Endothelial cell of umbilical vein (primary cell): ENCODE measurements around the gene MID1. TPM values are rescaled to one million over a fixed set of nuclear protein-coding genes. Genes with fewer than 3 reads are reported as not detected.

Experiments used
- BruUV-seq: library from RNA; stranded (reverse); fragments of 400-500 nt; replicated peaks from 2 replicates; lab custom pipeline; 2021; lab: Mats Ljungman, UMichigan
- CTCF ChIA-PET: fragments of 300-600, 350-600 bp; sonication (Branson Sonifier 250); formaldehyde crosslinking; loops from one replicate; lab custom pipeline; 2021; ENCODE audit warnings: antibody characterized with exemption, inconsistent platforms; lab: Charles Lee
- POLR2A ChIA-PET: fragments of 300-600, 350-600 bp; sonication (Branson Sonifier 250); formaldehyde crosslinking; loops from one replicate; lab custom pipeline; 2021; ENCODE audit warnings: antibody characterized with exemption, inconsistent platforms; lab: Charles Lee
- DNase-seq: peaks from one replicate; pipeline ENCODE4 v3.0.0-alpha.2; 2011; ENCODE audit warnings: low read depth, low spot score
- FAIRE-seq: peaks from 2 replicates; lab custom pipeline; 2011; peaks lifted over from hg19 to GRCh38; lab: Jason Lieb, UNC
- H2AFZ ChIP-seq: 2 replicates; pipeline ENCODE4 v1.6.0; 2012; ENCODE audit warnings: low read depth, low read length, control low read depth, inconsistent platforms
- H3K27ac ChIP-seq: 2 replicates; pipeline ENCODE4 v1.5.1; 2011; ENCODE audit warnings: low read depth, mild to moderate bottlenecking, control low read depth, low read length, moderate library complexity; ENCODE audit not compliant: insufficient read depth
- H3K27me3 ChIP-seq, 2 experiments: 2 replicates each; pipeline versions ENCODE4 v1.6.0 to v1.6.1; 2011; ENCODE audit warnings: low read length in 2 of 2, mixed read lengths in 1 of 2; ENCODE audit not compliant: control insufficient read depth in 2 of 2, insufficient read depth in 2 of 2
- H3K36me3 ChIP-seq, 2 experiments: 2 replicates in 1 of 2; 3 replicates in 1 of 2; pipeline ENCODE4 v1.5.1; 2011; ENCODE audit warnings: low read length in 2 of 2, mild to moderate bottlenecking in 1 of 2, moderate library complexity in 1 of 2; ENCODE audit not compliant: control insufficient read depth in 2 of 2, insufficient read depth in 2 of 2; ENCODE audit errors: extremely low read depth in 1 of 2
- H3K4me1 ChIP-seq: 3 replicates; pipeline ENCODE4 v1.5.1; 2011; ENCODE audit warnings: mild to moderate bottlenecking, low read length; ENCODE audit not compliant: control insufficient read depth, insufficient read depth; ENCODE audit errors: extremely low read depth
- H3K4me2 ChIP-seq: 2 replicates; pipeline ENCODE4 v1.6.1; 2011; ENCODE audit warnings: low read length, control low read depth, mixed read lengths; ENCODE audit not compliant: insufficient read depth
- H3K4me3 ChIP-seq, 3 experiments: fragments of 200-600 bp in 1 of 3; sonication (generic), shearing (Covaris generic) in 1 of 3; replicated peaks in 1 of 3; 2 replicates each; pipeline ENCODE4 v1.5.1; 2011 to 2016; ENCODE audit warnings: control low read depth in 3 of 3, low read length in 3 of 3, mild to moderate bottlenecking in 2 of 3, inconsistent platforms in 1 of 3, low read depth in 1 of 3, moderate library complexity in 1 of 3; ENCODE audit not compliant: insufficient read depth in 1 of 3
- H3K79me2 ChIP-seq: 2 replicates; pipeline ENCODE4 v1.6.0; 2012; ENCODE audit warnings: low read length, inconsistent platforms; ENCODE audit not compliant: control insufficient read depth, insufficient read depth
- H3K9ac ChIP-seq: replicated peaks from 2 replicates; pipeline ENCODE3; 2011; ENCODE audit warnings: low read length, control low read depth; ENCODE audit not compliant: insufficient read depth; ENCODE audit errors: extremely low read depth
- H3K9me1 ChIP-seq: replicated peaks from 3 replicates; pipeline ENCODE4 v1.6.0; 2011; ENCODE audit warnings: mild to moderate bottlenecking, low read length; ENCODE audit not compliant: control insufficient read depth, insufficient read depth; ENCODE audit errors: extremely low read depth
- H3K9me3 ChIP-seq: replicated peaks from 2 replicates; pipeline ENCODE4 v1.5.1; 2012; ENCODE audit warnings: low read length, inconsistent platforms; ENCODE audit not compliant: control insufficient read depth, insufficient read depth
- H4K20me1 ChIP-seq: replicated peaks from 2 replicates; pipeline ENCODE3; 2011; ENCODE audit warnings: mild to moderate bottlenecking, low read length; ENCODE audit not compliant: control insufficient read depth, insufficient read depth; ENCODE audit errors: extremely low read depth
- EZH2 ChIP-seq: IDR thresholded peaks from 2 replicates; pipeline ENCODE4 v1.6.1; 2012; ENCODE audit warnings: borderline replicate concordance, low read depth, mild to moderate bottlenecking, moderate library complexity, low read length, inconsistent platforms; ENCODE audit not compliant: severe bottlenecking
- FOS ChIP-seq: IDR thresholded peaks from 2 replicates; pipeline ENCODE4 v1.6.1; 2011; ENCODE audit warnings: mild to moderate bottlenecking, low read length, moderate library complexity, borderline replicate concordance; ENCODE audit not compliant: insufficient read depth
- GATA2 ChIP-seq: IDR thresholded peaks from 2 replicates; pipeline ENCODE4 v1.7.0; 2011; ENCODE audit warnings: low read depth, mild to moderate bottlenecking, moderate library complexity, mixed read lengths, low read length; ENCODE audit not compliant: insufficient read length, insufficient read depth
- JUN ChIP-seq: IDR thresholded peaks from 2 replicates; pipeline ENCODE4 v1.6.1; 2011; ENCODE audit warnings: borderline replicate concordance, low read depth; ENCODE audit not compliant: insufficient read length, insufficient read depth
- MYC ChIP-seq: IDR thresholded peaks from one replicate; pipeline ENCODE4 v1.6.1; 2011; ENCODE audit warnings: mild to moderate bottlenecking, low read depth, low read length
- POLR2A ChIP-seq: IDR thresholded peaks from 2 replicates; pipeline ENCODE4 v1.6.1; 2012; ENCODE audit warnings: low read depth, mild to moderate bottlenecking, control low read depth, low read length
- POLR2AphosphoS5 ChIP-seq: IDR thresholded peaks from 2 replicates; pipeline ENCODE4 v1.6.1; 2012; ENCODE audit warnings: low read depth, mild to moderate bottlenecking, control low read depth, low read length, moderate library complexity; ENCODE audit not compliant: insufficient read depth
- dilution Hi-C: fragments of 300-500 bp; cut with MboI; formaldehyde crosslinking; loops from one replicate; pipeline ENCODE4 v1.15.0; 2019; ENCODE audit warnings: low sequenced_read_pairs; ENCODE audit not compliant: extremely low pct_ligation_motif_present
- intact Hi-C: fragments of 100-400 bp; cut with micrococcal nuclease; formaldehyde crosslinking; loops from one replicate; pipeline ENCODE4 v1.10.0; 2022
- polyA plus RNA-seq, 4 experiments: library from polyadenylated mRNA; depleted of rRNA in 3 of 4; stranded (reverse) in 3 of 4; unstranded in 1 of 4; fragments of >200 nt; gene quantifications; 2 replicates each; pipeline versions ENCODE4 v1.2.1 to v1.2.3, GENCODE V29; 2011 to 2012; ENCODE audit warnings: missing spikeins in 1 of 4
- total RNA-seq: library from RNA; stranded (reverse); gene quantifications from 2 replicates; pipeline ENCODE4 v1.2.3, GENCODE V29; 2021
- TF ChIP-seq, protein P1 (sequence below): IDR thresholded peaks from 2 replicates; pipeline ENCODE4 v1.6.1; 2011; ENCODE audit not compliant: insufficient read depth, insufficient read length
- TF ChIP-seq, protein P2 (sequence below), 2 donors: IDR thresholded peaks; 1 replicate in 1 of 2; 2 replicates in 1 of 2; pipeline ENCODE4 v1.5.1; 2011; ENCODE audit warnings: low read length in 2 of 2, mild to moderate bottlenecking in 2 of 2, moderate library complexity in 2 of 2, control low read depth in 1 of 2, inconsistent platforms in 1 of 2, low read depth in 1 of 2; ENCODE audit not compliant: insufficient read depth in 1 of 2; ENCODE audit errors: extremely low read depth in 1 of 2

MID1 gene
- total and polyA plus RNA-seq, 2 donors (not counting 3 experiments of a cell fraction or from before 2014, with no cell fraction given), result 21.3 to 29.8 TPM

DNA sequence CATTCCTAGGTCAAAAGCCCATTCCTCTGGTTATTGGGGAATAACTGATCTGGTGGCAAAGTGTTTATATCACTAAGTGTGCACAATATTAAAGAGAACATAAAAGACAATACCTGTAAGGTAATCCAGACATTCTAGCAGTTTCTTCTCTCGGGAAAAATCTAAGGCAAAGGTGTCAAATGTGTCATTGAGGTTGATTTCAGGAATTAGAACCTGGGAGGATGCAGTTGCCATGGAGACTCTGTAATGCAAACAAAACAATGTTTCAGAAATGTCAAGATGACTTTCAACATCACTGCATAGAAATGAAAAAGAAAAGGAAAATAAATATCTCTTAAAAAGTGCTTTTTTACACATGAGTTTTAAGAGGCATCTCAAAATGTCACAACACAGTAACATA lies 145.9 kb downstream of the MID1 start:
- intact Hi-C loops (no loop called here), dilution Hi-C loops (no loop called here)
- Histone ChIP-seq H3K4me3 (no peak overlapping the region), H3K36me3 (peaks cover 0 to 2% of the 10 kb centered on the region in 2 experiments), H3K79me2 (no peaks in the 10 kb centered on the region), H3K9ac (no peak overlapping the region), H3K4me2 (no peak overlapping the region), H3K9me1 (no peaks in the 10 kb centered on the region), H4K20me1 (no peaks in the 10 kb centered on the region), H3K27me3 (no peaks in the 10 kb centered on the region), H3K9me3 (no peaks in the 10 kb centered on the region), H2AFZ (no peak overlapping the region), H3K4me1 (no peaks in the 10 kb centered on the region), H3K27ac (no peak overlapping the region)
- no peak for FAIRE-seq
- ChIA-PET CTCF (interaction anchor here (0.8 kb wide), 1 partner anchor 123 kb away, joined by 3 read pairs; no protein-coding TSS in a partner anchor), POLR2A (no interaction called here)
- BruUV-seq, result no TSS peak
- DNase-seq, result no peak
- TF ChIP-seq, protein P1, sequence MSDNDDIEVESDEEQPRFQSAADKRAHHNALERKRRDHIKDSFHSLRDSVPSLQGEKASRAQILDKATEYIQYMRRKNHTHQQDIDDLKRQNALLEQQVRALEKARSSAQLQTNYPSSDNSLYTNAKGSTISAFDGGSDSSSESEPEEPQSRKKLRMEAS, result no peak
- TF ChIP-seq, protein P2, sequence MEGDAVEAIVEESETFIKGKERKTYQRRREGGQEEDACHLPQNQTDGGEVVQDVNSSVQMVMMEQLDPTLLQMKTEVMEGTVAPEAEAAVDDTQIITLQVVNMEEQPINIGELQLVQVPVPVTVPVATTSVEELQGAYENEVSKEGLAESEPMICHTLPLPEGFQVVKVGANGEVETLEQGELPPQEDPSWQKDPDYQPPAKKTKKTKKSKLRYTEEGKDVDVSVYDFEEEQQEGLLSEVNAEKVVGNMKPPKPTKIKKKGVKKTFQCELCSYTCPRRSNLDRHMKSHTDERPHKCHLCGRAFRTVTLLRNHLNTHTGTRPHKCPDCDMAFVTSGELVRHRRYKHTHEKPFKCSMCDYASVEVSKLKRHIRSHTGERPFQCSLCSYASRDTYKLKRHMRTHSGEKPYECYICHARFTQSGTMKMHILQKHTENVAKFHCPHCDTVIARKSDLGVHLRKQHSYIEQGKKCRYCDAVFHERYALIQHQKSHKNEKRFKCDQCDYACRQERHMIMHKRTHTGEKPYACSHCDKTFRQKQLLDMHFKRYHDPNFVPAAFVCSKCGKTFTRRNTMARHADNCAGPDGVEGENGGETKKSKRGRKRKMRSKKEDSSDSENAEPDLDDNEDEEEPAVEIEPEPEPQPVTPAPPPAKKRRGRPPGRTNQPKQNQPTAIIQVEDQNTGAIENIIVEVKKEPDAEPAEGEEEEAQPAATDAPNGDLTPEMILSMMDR (IDR thresholded peaks at IDR 0.05; ENCODE audit: extremely low read depth in 1 of 2, insufficient read depth in 1 of 2, low read depth in 1 of 2, low read length in 2 of 2), result no peak
- no peak for TF ChIP-seq EZH2
- no peak for TF ChIP-seq POLR2AphosphoS5
- TF ChIP-seq FOS, result no peak
- no peak for TF ChIP-seq GATA2
- TF ChIP-seq JUN, result no peak
- TF ChIP-seq MYC, result no peak
- no peak for TF ChIP-seq POLR2A
